ENCODE measurements around the gene AKT3.

Gene AKT3

DNA sequence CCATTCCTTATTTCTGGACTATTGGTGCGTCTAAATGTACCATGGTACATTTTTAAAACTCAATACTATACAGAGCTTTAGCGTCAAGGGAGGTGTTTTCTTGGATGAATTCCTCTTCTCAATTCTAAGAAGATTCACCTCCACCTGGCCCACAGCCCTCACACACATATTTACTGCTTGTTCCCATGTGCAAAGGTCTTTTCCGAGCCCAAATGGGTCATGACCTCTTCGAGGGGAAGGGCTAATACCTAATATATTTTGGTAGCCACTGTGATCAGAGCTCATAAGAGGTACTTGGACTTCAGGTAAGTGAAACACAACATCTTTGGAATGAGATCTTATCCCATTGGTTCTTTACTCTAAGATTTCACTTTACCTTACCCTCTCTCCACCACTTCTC is 388.3 kb downstream of the AKT3 start:
- TF ChIP-seq SIN3A (IDR thresholded peaks at IDR 0.05; ENCODE audit: borderline replicate concordance, insufficient read depth, low read length) (no peak), TAF1 (IDR thresholded peaks at IDR 0.05; ENCODE audit: borderline replicate concordance, insufficient read depth, low read length) (no peak)
- TF ChIP-seq, protein P1, sequence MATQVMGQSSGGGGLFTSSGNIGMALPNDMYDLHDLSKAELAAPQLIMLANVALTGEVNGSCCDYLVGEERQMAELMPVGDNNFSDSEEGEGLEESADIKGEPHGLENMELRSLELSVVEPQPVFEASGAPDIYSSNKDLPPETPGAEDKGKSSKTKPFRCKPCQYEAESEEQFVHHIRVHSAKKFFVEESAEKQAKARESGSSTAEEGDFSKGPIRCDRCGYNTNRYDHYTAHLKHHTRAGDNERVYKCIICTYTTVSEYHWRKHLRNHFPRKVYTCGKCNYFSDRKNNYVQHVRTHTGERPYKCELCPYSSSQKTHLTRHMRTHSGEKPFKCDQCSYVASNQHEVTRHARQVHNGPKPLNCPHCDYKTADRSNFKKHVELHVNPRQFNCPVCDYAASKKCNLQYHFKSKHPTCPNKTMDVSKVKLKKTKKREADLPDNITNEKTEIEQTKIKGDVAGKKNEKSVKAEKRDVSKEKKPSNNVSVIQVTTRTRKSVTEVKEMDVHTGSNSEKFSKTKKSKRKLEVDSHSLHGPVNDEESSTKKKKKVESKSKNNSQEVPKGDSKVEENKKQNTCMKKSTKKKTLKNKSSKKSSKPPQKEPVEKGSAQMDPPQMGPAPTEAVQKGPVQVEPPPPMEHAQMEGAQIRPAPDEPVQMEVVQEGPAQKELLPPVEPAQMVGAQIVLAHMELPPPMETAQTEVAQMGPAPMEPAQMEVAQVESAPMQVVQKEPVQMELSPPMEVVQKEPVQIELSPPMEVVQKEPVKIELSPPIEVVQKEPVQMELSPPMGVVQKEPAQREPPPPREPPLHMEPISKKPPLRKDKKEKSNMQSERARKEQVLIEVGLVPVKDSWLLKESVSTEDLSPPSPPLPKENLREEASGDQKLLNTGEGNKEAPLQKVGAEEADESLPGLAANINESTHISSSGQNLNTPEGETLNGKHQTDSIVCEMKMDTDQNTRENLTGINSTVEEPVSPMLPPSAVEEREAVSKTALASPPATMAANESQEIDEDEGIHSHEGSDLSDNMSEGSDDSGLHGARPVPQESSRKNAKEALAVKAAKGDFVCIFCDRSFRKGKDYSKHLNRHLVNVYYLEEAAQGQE (IDR thresholded peaks at IDR 0.05; ENCODE audit: insufficient read depth in 1 of 2, low read depth in 2 of 2, low read length in 2 of 2): no peak

DNA sequence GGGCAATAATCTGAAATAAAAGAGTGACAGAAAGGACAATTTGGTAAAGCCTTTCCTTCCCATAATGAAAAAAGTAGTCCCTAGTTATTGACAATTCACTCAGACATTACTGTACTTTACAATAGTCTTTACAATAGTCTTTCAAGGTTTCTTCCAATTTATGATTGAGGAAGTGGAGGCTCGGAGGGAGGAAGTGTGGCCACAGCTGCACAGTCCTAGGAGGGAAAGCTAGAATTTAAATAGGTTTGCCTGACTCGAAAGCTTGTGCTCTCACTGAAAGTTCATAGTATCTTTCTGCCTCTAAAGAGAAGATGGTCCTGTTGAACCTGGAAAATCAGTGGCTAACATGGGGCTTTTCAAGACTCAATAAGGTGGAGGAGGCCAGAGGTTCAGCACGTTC is 391.0 kb downstream of the AKT3 start:
- TF ChIP-seq, protein P1 (IDR thresholded peaks at IDR 0.05; ENCODE audit: insufficient read depth in 1 of 2, low read depth in 2 of 2, low read length in 2 of 2): no peak
- no peak for TF ChIP-seq FOXP2 (optimal IDR thresholded peaks at IDR 0.05; ENCODE audit: borderline replicate concordance, extremely low read depth, extremely low read length, insufficient read depth)

DNA sequence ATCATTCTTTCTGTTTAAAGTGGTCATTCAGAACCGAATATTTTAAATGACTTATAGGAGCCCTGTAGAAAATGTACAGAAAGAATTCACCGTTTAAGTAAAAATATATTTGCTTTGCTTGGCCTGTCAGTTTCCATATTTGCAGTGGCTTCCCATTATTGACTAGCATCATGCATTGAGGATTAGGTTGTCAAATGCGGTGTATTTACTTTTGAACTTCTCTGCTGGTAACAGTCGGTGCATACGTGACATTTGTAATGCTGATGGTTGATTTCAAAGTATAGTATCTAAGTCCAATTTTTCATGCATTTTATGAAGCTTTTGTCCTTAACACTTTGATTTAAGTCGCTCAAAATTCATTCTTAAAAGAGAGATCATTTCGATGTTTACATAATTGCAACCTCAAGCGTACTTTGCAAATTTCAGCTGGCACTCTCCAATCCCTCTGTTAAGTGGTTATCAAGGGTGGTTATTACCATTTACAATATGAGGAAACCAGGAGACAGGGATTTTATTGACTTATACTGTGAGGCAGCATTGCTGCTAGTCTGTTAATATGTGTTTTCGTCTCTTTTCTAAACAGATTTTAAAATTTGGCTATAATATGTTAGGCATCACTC is 392.6 kb downstream of the AKT3 start:
- no peak for TF ChIP-seq TAF1 (IDR thresholded peaks at IDR 0.05; ENCODE audit: borderline replicate concordance, insufficient read depth, low read length)
- TF ChIP-seq SIN3A (IDR thresholded peaks at IDR 0.05; ENCODE audit: borderline replicate concordance, insufficient read depth, low read length): no peak
- TF ChIP-seq, protein P1 (IDR thresholded peaks at IDR 0.05; ENCODE audit: insufficient read depth in 1 of 2, low read depth in 2 of 2, low read length in 2 of 2): no peak
- no peak for TF ChIP-seq FOXP2 (optimal IDR thresholded peaks at IDR 0.05; ENCODE audit: borderline replicate concordance, extremely low read depth, extremely low read length, insufficient read depth)
- TF ChIP-seq POLR2AphosphoS5 (IDR thresholded peaks at IDR 0.05; ENCODE audit: low read depth, low read length): no peak

DNA sequence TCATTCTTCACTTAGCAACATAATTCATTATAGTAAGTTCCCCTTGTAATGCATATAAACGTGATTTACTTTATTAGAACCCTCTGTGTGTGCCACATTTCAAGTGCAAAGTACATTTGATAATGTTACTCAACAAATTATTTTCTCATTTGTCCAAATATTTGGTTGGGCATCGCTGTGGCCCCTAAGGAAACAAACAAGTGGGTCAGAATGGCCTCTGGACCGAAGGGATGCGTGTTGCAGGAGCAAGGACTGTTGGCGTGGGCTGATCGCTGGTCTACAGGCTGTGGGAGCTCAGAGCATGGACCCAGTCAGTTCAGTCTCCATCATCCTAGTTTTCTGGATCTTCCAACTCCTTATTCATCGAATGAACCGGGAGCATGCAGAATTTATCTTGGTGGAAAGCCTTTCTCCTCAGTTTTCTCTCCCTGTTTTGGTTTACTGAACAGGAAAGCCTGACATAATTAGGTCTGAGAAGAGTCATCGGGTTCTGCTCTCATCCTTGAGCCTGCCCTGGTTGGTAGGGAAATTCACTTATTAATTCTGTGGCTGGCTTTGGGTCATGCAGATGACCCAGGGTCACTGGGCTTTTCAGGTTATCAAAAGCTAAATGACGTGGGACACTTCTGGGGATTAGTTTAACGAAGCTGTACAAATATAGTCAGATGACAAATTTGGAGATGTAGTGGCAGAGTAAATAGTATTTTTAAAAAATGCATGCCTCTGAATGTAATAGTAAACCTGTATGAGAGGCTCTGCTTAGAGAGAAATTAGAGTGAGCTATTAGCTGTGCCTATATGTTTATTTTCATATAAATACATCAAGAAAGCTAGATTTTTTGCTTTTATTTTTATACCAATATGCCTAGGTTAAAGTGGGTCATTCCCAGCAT is 394.0 kb downstream of the AKT3 start:
- TF ChIP-seq SIN3A (IDR thresholded peaks at IDR 0.05; ENCODE audit: borderline replicate concordance, insufficient read depth, low read length) (no peak), FOXP2 (optimal IDR thresholded peaks at IDR 0.05; ENCODE audit: borderline replicate concordance, extremely low read depth, extremely low read length, insufficient read depth) (no peak), POLR2AphosphoS5 (IDR thresholded peaks at IDR 0.05; ENCODE audit: low read depth, low read length) (no peak), TAF1 (IDR thresholded peaks at IDR 0.05; ENCODE audit: borderline replicate concordance, insufficient read depth, low read length) (no peak)
- TF ChIP-seq, protein P1 (IDR thresholded peaks at IDR 0.05; ENCODE audit: insufficient read depth in 1 of 2, low read depth in 2 of 2, low read length in 2 of 2): no peak
